ENCODE measurements around the gene RAB44.

The RAB44 gene

DNA sequence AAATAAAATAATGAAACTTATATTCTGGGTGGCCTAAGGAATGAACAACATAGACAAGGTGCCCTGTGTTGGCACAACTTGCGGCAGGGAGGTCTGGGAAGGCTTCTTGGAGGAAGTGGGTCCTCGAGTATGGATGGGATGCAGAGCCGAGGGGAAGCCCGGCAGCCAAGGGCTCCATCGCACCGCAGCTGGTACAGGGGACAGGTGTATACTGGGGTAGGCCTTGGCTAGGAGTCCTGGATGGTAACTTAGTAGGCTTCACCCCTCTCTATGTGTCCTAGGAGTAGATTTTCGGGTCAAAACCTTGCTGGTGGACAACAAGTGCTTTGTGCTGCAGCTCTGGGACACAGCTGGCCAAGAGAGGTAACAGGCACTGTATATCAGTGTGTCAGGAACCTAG, 28.0 kb downstream of the RAB44 start:
- TF ChIP-seq EZH2phosphoT487 (IDR thresholded peaks at IDR 0.05; ENCODE audit: borderline replicate concordance, low read length) = no peak
- TF ChIP-seq, protein P1, sequence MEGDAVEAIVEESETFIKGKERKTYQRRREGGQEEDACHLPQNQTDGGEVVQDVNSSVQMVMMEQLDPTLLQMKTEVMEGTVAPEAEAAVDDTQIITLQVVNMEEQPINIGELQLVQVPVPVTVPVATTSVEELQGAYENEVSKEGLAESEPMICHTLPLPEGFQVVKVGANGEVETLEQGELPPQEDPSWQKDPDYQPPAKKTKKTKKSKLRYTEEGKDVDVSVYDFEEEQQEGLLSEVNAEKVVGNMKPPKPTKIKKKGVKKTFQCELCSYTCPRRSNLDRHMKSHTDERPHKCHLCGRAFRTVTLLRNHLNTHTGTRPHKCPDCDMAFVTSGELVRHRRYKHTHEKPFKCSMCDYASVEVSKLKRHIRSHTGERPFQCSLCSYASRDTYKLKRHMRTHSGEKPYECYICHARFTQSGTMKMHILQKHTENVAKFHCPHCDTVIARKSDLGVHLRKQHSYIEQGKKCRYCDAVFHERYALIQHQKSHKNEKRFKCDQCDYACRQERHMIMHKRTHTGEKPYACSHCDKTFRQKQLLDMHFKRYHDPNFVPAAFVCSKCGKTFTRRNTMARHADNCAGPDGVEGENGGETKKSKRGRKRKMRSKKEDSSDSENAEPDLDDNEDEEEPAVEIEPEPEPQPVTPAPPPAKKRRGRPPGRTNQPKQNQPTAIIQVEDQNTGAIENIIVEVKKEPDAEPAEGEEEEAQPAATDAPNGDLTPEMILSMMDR (IDR thresholded peaks at IDR 0.05; ENCODE audit: low read depth, low read length, poor library complexity, severe bottlenecking) = no peak
- H4K20me1 ChIP-seq (ENCODE audit: control insufficient read depth, insufficient read depth, low read depth, low read length) = no peaks in the 10 kb centered on the region

DNA sequence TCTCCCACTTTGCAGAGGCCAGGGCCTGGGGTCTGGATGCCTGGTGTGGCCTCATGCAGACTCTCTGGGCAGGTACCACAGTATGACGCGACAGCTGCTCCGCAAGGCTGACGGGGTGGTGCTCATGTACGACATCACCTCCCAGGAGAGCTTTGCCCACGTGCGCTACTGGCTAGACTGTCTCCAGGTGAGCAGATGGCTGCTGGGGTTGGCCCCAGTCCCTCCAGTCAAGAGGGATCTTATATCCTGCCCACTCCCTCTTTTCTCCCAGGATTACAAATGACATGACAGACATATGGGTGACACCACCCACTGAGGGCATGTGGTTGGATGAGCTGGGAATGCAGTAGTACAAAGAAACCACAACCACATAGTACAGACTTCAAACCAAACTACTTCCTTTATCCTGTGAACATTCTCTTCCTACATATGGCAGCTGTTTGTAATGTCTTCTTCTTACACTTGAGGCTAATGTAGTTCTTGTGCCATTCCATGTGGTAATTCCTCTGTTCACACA, 29.9 kb downstream of the RAB44 start:
- peaks cover 5% of the 10 kb centered on the region; the same call in 1 of the 2 replicates for H3K27me3 ChIP-seq (ENCODE audit: control insufficient read depth, low read length)
- no peaks in the 10 kb centered on the region for H3K36me3 ChIP-seq (ENCODE audit: control insufficient read depth, low read length)
- H3K27ac ChIP-seq (ENCODE audit: low read depth, low read length) = no peak overlapping the region
- H3K4me2 ChIP-seq (ENCODE audit: low read length) = no peak overlapping the region
- no peaks in the 10 kb centered on the region for H3K9me2 ChIP-seq (replicated peaks; ENCODE audit: control insufficient read depth, low read length)
- TF ChIP-seq EZH2phosphoT487 (IDR thresholded peaks at IDR 0.05; ENCODE audit: borderline replicate concordance, low read length) = no peak
- peaks cover 8% of the 10 kb centered on the region; the same call in 1 of the 2 replicates for H3K4me1 ChIP-seq (ENCODE audit: control insufficient read depth, low read length)
- H3K9me3 ChIP-seq (ENCODE audit: control insufficient read depth, insufficient read depth, low read length) = no peaks in the 10 kb centered on the region
- no peaks in the 10 kb centered on the region for H3F3A ChIP-seq (ENCODE audit: control insufficient read depth, insufficient read depth)
- no peak overlapping the region for H3K4me3 ChIP-seq (ENCODE audit: low read length)
- no peaks in the 10 kb centered on the region for H4K20me1 ChIP-seq (ENCODE audit: control insufficient read depth, insufficient read depth, low read depth, low read length)
- no peaks in the 10 kb centered on the region for H3K79me2 ChIP-seq (ENCODE audit: control insufficient read depth, low read length)

More for the DNA sequence above, 28.0 kb downstream of the RAB44 start:
- Histone ChIP-seq H3K79me2 (ENCODE audit: control insufficient read depth, low read length) (no peaks in the 10 kb centered on the region), H3K9me2 (replicated peaks; ENCODE audit: control insufficient read depth, low read length) (no peaks in the 10 kb centered on the region), H3K9me3 (ENCODE audit: control insufficient read depth, insufficient read depth, low read length) (no peaks in the 10 kb centered on the region), H3K36me3 (ENCODE audit: control insufficient read depth, low read length) (no peaks in the 10 kb centered on the region), H3K4me1 (ENCODE audit: control insufficient read depth, low read length) (peaks cover 10% of the 10 kb centered on the region), H3K27me3 (ENCODE audit: control insufficient read depth, low read length) (peaks cover 5% of the 10 kb centered on the region; the same call in 1 of the 2 replicates), H3K4me3 (ENCODE audit: low read length) (no peak overlapping the region), H3F3A (ENCODE audit: control insufficient read depth, insufficient read depth) (no peaks in the 10 kb centered on the region), H3K27ac (ENCODE audit: low read depth, low read length) (no peak overlapping the region), H3K4me2 (ENCODE audit: low read length) (no peak overlapping the region)

DNA sequence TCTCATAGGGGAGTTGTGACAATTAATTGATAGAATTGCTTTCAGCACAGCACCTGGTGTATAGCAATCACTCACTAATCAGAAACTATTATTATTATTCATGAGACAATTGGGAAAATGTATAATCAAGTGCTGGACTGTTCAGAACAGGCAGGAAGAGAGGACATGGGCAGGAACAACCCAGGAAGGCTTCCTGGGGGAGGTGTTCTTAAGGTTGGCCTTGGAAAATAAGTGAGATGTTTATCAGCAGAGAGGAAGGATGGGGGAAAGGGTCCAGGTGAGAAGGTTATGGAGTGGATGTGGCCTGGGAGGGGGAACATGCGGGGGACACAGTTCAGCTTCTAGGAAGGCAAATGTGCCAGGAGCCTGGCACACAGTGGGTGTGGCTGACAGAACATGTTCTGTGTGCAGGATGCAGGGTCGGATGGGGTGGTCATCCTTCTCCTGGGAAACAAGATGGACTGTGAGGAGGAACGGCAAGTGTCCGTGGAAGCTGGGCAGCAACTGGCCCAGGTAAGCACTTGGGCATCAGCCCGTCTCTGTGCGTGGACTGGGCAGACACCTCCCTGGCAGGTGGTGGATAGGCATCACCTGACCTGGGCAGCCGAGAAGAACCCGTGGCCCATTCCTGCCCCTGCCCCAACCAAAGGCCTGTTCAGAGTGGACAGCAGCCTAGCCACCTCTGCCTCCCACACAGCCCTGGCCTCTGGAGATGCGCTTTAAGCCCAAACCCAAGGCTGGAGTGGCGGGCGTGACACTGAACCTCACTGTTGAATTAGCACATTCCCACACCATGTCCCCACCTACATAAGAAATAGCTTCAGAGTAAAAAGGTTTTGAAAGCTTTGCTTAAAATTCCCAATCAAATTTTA, 30.9 kb downstream of the RAB44 start:
- Histone ChIP-seq H3K36me3 (ENCODE audit: control insufficient read depth, low read length) (no peaks in the 10 kb centered on the region), H3K4me3 (ENCODE audit: low read length) (no peak overlapping the region), H4K20me1 (ENCODE audit: control insufficient read depth, insufficient read depth, low read depth, low read length) (no peaks in the 10 kb centered on the region), H3K9me3 (ENCODE audit: control insufficient read depth, insufficient read depth, low read length) (no peaks in the 10 kb centered on the region), H3K79me2 (ENCODE audit: control insufficient read depth, low read length) (no peaks in the 10 kb centered on the region), H3K4me1 (ENCODE audit: control insufficient read depth, low read length) (peaks cover 8% of the 10 kb centered on the region; the same call in 1 of the 2 replicates), H3K27ac (ENCODE audit: low read depth, low read length) (no peak overlapping the region), H3F3A (ENCODE audit: control insufficient read depth, insufficient read depth) (no peaks in the 10 kb centered on the region), H3K27me3 (ENCODE audit: control insufficient read depth, low read length) (peaks cover 13% of the 10 kb centered on the region), H3K4me2 (ENCODE audit: low read length) (no peak overlapping the region), H3K9me2 (replicated peaks; ENCODE audit: control insufficient read depth, low read length) (no peaks in the 10 kb centered on the region)
- TF ChIP-seq EZH2phosphoT487 (IDR thresholded peaks at IDR 0.05; ENCODE audit: borderline replicate concordance, low read length) = no peak
- TF ChIP-seq, protein P1 (IDR thresholded peaks at IDR 0.05; ENCODE audit: low read depth, low read length, poor library complexity, severe bottlenecking) = no peak

DNA sequence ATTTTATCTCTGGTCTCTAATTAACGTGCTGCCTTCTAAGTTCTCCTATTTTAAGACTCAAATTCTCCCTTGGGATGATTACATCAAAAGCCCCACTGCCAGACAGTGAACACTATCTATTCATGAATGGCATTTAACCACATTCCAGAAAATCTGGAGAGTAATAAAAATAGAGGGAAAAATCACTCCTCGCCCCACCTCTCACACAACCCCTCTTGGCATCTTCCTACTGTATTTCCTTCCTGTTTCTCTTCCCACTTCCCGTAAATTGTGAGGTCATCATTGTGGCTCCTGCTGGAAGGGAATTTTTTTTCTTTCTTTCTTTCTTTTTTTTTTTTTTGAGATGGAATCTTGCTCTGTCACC, 31.5 kb downstream of the RAB44 start:
- Histone ChIP-seq H3F3A (ENCODE audit: control insufficient read depth, insufficient read depth) (no peaks in the 10 kb centered on the region), H3K36me3 (ENCODE audit: control insufficient read depth, low read length) (no peaks in the 10 kb centered on the region), H3K4me2 (ENCODE audit: low read length) (no peak overlapping the region), H3K27ac (ENCODE audit: low read depth, low read length) (no peak overlapping the region), H3K4me1 (ENCODE audit: control insufficient read depth, low read length) (peaks cover 8% of the 10 kb centered on the region; the same call in 1 of the 2 replicates), H3K79me2 (ENCODE audit: control insufficient read depth, low read length) (no peaks in the 10 kb centered on the region), H3K27me3 (ENCODE audit: control insufficient read depth, low read length) (peaks cover 15% of the 10 kb centered on the region), H3K4me3 (ENCODE audit: low read length) (no peak overlapping the region), H3K9me3 (ENCODE audit: control insufficient read depth, insufficient read depth, low read length) (no peaks in the 10 kb centered on the region), H3K9me2 (replicated peaks; ENCODE audit: control insufficient read depth, low read length) (no peaks in the 10 kb centered on the region), H4K20me1 (ENCODE audit: control insufficient read depth, insufficient read depth, low read depth, low read length) (no peaks in the 10 kb centered on the region)
- TF ChIP-seq, protein P1 (IDR thresholded peaks at IDR 0.05; ENCODE audit: low read depth, low read length, poor library complexity, severe bottlenecking) = no peak
- no peak for TF ChIP-seq EZH2phosphoT487 (IDR thresholded peaks at IDR 0.05; ENCODE audit: borderline replicate concordance, low read length)
